Ishikawa (cell line): ENCODE data around the gene TNP1.

Experiments used
- CREB1 ChIP-seq: IDR thresholded peaks from 2 replicates; pipeline ENCODE4 v1.6.1; 2012; ENCODE audit warnings: low read depth
- EP300 ChIP-seq: IDR thresholded peaks from 2 replicates; pipeline ENCODE4 v1.6.1; 2012; ENCODE audit warnings: borderline replicate concordance
- FOXM1 ChIP-seq: IDR thresholded peaks from 2 replicates; pipeline ENCODE4 v1.6.1; 2012; ENCODE audit warnings: low read depth, borderline replicate concordance
- MAX ChIP-seq: IDR thresholded peaks from 2 replicates; pipeline ENCODE4 v1.6.1; 2012
- RAD21 ChIP-seq: IDR thresholded peaks from 2 replicates; pipeline ENCODE4 v1.6.1; 2012; ENCODE audit warnings: low read depth
- REST ChIP-seq: IDR thresholded peaks from 2 replicates; pipeline ENCODE4 v1.6.1; 2012; ENCODE audit warnings: low read depth, mild to moderate bottlenecking
- TAF1 ChIP-seq: IDR thresholded peaks from 2 replicates; pipeline ENCODE4 v1.6.1; 2012; ENCODE audit warnings: low read depth, mild to moderate bottlenecking
- TCF12 ChIP-seq: IDR thresholded peaks from 2 replicates; pipeline ENCODE4 v1.6.1; 2012; ENCODE audit warnings: low read depth
- TEAD4 ChIP-seq: IDR thresholded peaks from 2 replicates; pipeline ENCODE4 v1.6.1; 2012
- USF1 ChIP-seq: IDR thresholded peaks from 2 replicates; pipeline ENCODE4 v1.6.1; 2012
- YY1 ChIP-seq: IDR thresholded peaks from 2 replicates; pipeline ENCODE4 v1.6.1; 2012; ENCODE audit warnings: low read depth
- ZBTB7A ChIP-seq: IDR thresholded peaks from 2 replicates; pipeline ENCODE4 v1.6.1; 2012; ENCODE audit warnings: low read depth

- TF ChIP-seq TEAD4: no peak
- TF ChIP-seq YY1: no peak
- TF ChIP-seq USF1: no peak
- no peak for TF ChIP-seq FOXM1
- TF ChIP-seq RAD21: no peak
- TF ChIP-seq REST: no peak
- TF ChIP-seq EP300: no peak
- no peak for TF ChIP-seq MAX
- no peak for TF ChIP-seq ZBTB7A
- TF ChIP-seq TAF1: no peak
- no peak for TF ChIP-seq CREB1
- TF ChIP-seq TCF12: no peak
Measured at GRCh38 chr2:216901273-216901672, 41.4 kb upstream of the TNP1 start.
